DMS79 (cell line): ENCODE data around the gene RAB31.
"Not testable (repeated sequence)": the region's sequence is repeated elsewhere in the genome, so short reads cannot be mapped to it uniquely, and the experiment has no call there.

ENCODE experiments used
- DNase-seq: peaks from one replicate; lab custom pipeline; 2025; lab: John Stamatoyannopoulos, UW

RAB31 gene, protein sequence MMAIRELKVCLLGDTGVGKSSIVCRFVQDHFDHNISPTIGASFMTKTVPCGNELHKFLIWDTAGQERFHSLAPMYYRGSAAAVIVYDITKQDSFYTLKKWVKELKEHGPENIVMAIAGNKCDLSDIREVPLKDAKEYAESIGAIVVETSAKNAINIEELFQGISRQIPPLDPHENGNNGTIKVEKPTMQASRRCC

DNA sequence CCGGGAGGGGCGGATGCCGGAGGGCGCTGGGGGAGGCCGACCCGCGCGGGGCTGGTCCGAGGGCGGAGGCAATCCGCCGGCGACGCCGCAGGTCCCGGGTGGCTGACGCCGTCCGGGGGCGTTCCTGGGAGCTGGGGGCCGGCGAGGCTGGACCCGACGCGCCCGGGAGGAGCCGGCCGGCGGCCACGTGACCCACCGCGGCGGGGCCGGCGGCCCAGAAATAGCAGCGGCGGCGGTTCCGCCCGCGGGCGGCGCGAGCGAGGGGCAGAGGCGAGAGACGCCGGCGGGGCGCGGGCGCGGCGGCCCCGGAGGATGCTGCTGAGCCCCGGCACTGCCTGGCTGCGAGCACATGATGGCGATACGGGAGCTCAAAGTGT is at the start of gene RAB31:
Gene RAB31, plus strand, starts transcription at position 245 of the 377 bp plus-strand sequence. Its CDS starts 105 bp downstream, at position 350.
- DNase-seq: no peak

DNA sequence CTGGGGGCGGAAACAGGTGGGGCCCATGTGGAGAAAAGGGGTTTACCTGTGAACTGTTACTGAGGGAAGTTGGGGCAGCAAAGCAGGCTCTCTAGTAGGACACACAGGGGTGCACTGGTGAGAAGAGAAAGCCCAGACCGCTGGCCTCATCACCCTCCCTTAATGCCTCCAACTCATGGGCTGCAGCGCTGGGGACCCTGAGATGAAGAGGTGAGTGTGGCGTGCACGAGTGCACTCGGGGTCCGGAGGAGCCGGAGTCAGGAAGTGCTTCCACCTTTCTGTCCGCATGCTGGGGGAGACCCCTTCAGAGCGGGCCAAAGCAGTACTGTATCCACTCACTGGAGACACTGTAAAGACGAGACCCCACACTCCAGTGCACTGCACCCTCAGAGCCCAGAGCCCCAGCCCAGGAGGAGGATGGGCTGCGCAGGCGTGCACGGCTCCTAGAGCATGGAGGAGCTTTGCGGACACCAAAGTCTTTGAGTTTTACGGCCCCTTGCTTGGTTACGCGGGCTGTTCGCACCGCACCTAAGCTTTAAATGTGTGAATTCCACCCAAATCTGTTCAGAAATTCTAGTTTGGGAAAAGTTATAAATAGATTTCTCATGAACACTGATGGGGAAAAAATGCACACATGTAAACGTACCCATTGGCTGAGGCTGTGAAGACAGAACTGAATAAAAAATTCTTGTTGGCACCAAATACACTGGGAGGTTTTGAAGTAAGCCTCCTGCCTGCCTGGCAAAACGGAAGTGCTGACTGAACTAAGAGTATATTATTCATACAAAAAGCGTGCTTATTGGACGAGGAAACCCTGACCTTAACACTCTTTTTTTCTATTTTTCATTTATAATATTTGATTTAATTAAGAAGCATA is 48.4 kb upstream of the RAB31 start:
- no peak for DNase-seq

DNA sequence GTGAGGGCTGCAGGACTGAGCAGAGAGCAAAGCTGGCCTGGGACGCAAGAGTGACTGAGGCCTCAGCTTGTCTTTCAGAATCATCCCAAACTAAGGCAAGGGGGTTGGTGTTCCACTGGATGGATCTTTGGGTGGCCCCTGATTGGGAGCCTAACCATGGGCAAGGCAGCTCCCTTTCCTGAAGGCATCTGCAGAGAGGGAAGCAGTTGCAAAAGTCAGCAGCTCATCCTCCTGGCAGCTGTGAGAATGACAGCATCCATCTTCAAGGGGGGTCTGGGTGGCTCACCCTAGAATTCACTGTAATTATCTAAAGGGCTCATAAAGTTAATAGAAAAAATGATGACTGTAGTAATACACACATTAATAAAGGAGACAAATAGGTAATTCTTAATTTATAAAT is 46.5 kb upstream of the RAB31 start:
- DNase-seq: no peak

DNA sequence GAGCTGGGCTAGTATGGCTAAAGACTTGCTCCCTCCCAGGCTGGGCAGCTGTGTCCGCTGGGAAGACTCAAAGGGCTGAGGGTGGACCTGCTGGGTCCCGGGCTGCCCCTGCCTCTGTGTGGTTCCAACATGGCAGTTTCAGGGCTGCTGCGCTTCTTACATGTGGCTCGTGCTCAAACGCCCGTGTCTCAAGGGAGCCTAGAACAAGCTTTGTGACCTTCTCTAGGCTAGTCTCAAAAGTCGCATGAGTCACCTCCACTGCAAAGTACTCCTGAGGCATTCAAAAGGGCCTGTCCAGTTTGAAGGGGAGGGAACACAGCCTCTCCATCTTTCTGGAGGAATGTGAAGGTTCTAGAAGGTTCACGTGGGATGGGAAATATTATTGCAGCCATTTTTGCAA is 44.7 kb upstream of the RAB31 start:
- no peak for DNase-seq

DNA sequence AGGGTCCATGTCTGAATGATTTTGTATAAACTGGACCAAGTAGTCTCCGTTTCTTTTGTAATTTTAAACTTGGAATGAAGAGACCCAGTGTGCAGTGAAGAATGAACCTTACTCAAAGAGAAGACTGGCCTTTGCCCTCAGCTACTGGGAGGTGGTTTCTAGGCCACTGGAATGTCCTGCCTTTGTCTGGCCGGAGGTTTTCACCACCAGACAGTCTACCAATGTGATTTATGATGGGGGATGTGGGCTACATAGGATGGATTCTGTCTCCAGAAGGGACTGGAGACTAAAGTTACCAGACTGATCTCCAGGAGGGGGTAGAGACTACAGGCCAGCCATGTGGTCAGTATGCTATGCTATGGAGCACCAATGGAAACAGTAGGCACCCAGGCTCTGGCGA is 42.8 kb upstream of the RAB31 start:
- no peak for DNase-seq

DNA sequence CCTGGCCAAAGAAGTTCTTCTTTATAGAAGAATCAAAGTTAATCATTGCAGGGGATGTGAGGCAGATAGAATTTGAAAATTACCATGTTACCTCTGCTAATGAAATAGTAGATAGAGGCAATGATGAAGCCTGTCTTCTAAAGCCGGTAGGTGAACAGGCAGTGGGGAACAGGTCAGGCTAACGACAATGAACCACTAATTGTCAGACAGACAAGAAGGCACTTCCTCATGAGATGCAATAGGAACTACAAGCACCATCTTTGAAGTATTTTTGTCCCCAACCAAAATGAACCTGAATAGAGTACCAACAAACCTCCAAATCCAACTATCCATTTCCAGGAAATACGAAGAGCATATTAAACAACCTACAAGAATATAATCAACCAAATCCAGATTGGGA is 41.6 kb upstream of the RAB31 start:
- DNase-seq: no peak

DNA sequence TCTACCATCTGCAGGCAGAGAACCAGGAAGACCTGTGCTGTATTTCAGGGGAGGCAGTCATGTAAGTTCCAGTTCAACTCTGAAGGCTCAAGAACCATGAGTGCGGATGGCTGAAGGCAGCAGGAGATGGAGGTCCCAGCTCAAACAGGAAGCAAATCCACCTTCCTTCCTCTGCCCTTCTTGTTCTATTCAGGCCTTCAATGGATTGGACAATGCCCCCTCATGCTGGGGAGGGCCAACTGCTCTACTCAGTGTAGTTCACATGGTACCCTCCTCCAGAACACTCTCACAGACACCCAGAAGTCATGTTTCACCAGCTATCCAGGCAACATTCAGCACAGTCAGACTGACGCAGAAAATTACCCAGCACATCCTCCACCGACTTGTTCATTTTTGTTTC is 39.1 kb upstream of the RAB31 start:
- no peak for DNase-seq

DNA sequence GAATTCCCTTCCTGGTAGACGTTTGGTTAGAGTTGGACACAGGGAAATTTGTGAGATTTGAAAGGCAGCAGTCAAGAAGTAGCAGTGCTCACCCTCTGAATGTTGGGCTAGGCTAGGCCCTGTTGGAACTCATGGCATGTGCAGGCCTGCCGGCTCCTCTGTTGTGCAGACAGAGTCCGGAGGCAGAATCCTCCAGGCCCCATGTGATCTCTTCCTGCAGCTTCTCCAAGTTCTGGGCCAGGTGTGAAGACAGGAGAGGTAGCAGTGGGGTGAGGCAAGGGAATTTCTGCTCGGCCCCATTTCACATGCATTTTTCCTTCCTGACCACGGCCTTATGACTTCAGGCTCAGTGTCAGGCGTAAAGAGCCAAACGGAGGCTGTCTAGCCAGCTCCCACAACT is 36.9 kb upstream of the RAB31 start:
- DNase-seq: no peak

DNA sequence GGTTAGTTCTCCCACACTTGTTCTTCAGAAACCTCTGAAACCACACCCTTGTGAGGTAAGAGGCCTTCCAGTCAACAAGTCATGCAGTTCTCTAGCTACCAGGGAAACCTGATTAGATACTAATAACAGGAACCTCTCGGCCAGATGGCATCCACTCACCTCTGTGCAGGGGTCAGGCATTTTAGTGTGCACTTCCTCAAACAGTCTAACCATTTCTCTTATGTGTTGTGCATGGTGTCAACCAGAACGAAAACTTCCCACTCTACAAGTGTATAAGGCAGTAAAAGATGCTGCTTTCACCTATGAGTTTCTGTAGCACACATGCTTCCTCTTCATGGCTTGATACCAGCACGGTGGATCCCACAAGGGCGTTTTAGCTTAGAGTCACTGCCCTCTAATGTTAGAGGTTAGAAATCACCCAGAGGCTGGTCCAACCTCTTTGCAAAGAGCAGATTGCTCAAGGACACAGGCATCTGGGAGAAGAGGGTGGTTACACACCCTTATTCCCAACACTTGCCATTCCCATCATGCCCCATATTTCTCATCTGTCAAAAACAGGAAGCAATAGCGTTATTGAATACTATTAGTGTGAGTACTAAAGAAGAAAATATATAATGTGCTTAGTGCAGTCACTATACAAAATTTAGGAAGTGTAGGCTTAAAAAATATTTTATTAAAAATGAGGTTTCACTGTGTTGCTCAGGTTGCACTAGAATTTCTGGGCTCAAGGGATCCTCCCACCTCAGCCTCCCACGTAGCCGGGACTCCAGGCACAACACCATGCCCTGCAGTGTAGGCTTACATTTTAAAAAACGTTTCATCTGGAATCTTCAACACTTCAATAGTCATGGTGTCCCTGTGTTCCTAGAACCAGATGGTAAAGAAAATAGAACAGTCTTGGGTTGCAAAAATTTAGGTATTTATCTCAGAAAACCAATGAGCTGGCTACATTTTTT is 34.5 kb upstream of the RAB31 start:
- DNase-seq: peak; percentile 10

DNA sequence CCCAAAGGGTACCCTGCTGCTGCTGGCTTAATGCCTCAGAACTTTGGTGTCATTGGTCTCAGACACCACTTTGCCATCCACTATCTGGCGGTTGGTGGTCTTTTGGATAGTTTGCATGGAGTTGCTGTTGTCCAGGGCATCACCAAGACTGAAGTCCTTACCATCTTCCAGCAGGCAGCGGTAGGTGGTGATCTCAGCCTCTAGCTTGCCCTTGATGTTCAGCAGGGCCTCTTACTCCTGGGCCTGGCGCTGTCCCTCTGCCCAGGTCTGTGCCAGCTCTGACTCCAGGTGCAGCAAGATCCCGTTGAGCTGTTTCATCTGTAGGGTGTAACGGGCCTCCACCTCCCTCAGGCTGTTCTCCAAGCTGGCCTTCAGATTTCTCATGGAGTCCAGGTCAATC is 29.9 kb upstream of the RAB31 start:
- DNase-seq: not testable (repeated sequence)

DNA sequence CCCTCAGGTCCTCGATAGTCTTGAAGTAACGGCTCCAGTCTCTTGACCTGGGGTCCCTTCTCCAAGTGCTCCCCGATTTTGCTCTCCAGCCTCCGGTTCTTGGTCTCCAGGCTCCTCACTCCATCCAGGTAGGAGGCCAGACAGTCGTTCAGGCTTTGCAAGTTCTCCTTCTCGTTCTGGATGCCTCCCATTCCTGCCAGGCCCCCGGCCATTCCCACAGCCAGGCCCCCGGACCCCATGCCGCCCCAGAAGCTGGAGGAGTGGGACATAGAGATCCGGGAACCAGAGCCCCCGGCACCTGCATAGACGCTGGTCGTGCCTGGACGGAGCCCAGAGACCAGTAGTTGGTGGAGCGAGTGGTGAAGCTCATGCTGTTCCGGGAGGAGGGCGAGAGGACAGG is 29.0 kb upstream of the RAB31 start:
- DNase-seq: no peak

DNA sequence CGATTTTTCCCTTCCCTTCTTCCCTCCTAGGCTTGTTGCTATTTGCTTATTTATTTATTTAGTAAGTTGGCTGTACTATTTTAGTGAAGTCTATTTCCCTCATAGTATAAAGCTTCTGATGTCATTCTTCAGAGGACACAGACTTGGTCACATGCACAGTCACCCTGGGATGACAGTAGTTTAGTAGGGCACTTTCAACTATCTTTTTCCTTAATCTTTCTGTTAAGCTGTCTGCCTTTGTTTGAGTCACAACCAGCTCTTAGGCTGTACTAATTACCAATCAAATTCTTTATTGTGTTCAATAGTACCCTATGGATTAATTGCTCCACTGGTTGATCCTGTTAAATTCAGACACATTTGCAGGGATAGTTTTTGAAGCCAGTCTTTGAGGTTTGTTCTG is 26.9 kb upstream of the RAB31 start:
- no peak for DNase-seq

DNA sequence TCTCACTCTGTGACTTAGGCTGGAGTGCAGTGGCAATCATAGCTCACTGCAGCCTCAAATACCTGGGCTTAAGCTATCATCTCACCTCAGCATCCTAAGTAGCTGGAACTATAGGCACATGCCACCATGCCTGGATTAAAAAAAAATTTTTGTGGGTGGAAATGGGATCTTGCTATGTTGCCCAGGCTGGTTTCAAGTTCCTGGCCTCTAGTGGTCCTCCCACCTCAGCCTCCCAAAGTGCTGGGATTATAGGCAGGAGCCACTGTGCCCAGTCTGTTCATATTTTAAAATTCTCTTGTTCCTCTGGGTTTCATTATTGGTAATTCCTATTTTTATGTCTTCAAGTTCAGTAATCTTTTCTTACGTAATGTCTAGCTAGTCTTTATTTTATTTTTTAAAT is 25.5 kb upstream of the RAB31 start:
- no peak for DNase-seq

DNA sequence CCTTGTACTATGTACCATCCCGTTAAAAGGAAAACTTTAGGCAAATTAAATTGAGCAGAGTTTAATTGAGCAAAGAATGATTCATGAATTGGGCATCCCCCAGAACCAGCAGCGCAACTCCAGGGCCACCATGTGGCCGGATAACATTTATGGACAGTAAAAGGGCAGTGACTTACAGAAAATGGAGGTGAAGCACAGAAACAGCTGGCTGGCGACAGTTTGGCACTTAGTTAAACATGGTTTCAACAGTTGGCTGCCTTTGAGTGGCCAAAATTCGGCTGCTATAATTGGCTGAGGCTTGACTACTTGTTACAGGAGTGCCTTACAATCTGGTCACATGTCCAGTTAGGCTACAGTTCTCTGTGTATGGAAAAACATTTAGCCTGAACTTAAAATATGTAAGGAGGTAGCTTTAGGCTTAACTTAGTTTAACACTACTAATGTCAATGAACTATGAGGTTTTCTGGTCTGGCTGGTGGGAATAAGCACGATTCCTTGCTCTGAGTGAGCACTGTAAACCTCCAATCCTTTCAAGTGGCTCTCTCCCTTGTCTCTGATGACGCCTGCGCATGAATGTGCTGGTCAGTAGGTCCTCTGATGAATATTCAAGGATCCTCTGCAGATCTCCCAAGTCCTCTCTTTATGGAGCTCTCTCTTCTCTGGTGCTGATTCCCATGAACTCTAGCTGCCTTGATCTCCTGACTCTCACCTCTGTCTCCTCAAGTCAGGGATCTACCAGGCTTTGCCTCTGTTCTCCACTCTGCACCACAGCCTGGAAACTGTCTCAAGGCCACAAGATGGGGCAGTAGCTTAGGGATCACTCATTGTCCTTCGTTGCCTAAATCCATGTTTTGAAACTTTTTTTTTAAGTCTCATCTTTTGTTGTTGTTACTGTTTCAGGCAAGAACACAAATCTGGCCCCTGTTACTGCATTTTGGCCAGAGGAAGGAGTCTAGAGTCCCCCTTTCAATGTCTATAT is 24.4 kb upstream of the RAB31 start:
- DNase-seq: peak; percentile 8

DNA sequence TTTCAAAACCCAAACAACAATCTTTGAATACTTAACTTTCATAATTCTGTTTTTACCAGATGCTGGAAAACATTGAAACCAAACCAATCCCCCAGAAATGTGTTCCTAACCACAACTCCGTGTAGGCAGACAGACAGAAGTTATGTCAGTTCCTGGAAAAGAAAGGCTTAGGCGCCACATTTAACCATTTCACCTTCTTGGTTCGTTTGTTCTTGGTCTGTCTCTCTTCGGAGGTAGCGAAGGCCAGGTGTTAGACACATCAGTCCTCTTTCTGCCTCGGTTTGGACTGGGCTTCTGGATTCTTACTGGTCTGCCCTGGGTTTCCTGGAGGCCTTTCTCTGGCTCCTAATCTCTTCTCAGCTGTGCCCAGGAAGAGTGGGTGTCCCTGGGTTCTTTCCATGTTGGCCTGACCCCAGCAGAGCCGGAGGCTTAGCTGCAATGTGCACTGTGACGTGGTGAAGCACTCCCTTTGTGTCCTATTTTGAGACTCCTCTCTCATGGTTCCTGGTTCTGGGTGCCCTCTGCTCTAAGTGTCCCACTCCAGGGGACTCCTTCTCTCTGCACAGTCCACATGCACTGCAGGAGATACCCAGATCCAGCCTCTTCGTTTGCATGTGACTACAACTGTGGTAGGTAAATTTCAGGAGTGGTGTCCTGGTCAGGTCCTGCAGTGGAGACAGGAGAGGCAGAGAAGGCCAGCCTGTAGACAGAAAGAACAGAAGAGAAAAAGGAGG is 23.1 kb upstream of the RAB31 start:
- no peak for DNase-seq

DNA sequence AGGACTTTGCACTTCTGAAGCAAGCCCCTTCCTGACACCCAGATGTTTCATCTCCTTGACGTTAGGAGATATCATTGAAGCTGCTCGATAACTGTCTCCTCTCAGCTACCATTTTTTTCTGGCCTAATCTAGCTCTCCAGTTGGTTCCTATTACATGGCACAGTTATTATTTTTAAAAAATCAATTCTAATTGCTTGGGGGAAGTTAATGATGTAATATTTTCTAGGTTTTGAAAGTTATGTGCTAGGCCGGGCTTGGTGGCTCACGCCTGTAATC is 22.5 kb upstream of the RAB31 start:
- DNase-seq: no peak

DNA sequence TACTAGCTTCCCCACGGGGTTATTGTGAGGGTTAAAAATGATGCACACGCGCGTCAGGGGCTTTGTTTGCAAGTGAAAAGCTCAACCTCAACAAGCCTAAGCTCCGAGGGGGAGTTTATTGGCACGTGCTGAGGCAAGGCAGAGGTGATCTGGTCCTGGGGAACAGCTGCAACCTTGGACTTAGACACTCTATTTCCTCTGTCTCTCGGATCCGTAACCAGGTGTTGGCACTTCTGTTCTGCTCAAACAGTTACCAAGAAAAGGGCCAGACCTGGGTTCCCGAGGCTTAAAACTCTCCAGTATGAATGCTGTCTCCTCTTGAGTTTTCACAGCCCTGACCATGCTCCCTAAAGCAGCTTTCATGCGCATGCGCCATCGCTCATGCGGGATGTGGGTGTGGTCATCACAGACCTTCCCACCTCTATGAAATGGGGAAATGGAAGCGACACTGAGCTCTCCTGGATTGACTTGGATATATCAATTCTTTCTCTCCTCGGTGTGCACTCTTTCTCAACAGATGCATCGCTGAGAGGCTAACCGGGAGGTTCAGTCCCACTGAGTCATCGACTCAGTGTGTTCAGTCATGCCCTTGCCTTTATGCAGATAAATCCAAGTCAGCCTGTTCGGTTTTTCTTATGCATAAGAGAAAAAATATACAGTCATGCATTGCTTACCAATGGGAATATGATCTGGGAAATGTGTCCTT is 19.9 kb upstream of the RAB31 start:
- no peak for DNase-seq

DNA sequence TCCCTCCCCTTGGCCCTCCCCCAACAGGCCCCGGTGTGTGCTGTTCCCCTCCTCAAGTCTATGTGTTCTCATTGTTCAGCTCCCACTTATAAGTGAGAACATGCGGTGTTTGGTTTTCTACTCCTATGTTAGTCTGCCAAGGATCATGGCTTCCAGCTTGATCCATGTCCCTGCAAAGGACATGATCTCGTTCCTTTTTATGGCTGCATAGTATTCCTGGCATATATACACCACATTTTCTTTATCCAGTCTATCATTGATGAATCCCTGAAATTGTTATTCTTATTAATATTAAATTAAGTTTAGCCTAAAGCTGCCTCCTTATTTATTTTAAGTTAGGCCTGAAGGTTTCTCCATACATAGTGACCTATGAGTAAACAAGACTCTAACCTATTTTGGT is 18.8 kb upstream of the RAB31 start:
- DNase-seq: no peak

DNA sequence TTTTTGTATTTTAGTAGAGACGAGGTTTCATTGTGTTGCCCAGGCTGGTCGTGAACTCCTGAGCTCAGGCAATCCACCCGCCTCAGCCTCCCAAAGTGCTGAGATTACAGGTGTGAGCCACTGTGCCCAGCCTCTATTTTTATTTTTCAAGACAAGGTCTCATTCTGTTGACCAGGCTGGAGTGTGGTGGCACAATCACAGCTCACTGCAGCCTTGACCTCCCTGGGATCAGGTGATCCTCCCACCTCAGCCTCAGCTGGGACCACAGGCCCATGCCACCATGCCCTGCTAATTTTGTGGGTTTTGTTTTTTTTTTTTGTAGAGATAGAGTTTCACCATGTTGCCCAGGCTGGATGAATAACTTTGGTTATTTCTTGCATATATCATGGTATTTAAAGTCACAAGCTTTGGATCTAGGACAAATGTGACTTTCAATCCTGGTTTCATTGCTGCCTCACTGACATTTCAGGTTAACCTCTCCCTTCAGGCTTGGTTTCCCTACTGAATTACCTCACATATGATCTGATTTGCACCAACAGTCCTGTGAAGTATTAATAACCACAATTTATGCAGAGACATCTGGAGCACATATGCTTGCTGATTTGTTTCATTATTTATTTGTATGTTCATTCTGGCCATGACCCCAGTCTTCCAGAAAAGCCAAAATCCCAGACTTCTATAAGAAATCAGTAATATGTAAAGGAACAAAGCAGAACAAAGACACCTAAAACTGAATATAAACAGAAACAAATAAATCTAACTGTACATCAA is 17.5 kb upstream of the RAB31 start:
- DNase-seq: no peak

DNA sequence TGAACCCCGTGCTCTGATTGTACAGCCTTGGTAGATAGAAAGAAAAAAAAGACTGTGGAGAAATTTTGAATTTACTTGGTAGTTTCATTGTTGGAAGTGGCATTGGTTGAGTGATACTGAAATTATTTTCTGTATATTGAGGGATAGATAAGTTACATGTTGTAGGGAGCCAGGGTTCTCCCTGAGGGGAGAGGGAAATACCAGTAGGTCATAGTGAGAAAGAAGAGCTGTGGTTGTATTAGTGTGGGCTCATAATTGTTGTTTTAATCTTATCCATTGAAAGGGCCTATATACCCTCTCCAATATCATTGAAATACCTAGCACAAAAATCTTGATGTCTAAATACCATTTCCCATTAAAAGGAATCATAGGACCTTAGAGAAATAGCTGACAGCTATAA is 16.9 kb upstream of the RAB31 start:
- DNase-seq: no peak
